HG03565 (cell line): ENCODE measurements around the gene MRPL34.
"Not testable (repeated sequence)": the region's sequence is repeated elsewhere in the genome, so short reads cannot be mapped to it uniquely, and the experiment has no call there.

Experiments
- ATAC-seq: cut with Tn5 transposase; IDR thresholded peaks from one replicate; pipeline ENCODE4 v1.9.1; 2021; ENCODE audit warnings: mild to moderate bottlenecking, moderate library complexity; ENCODE audit not compliant: unreplicated experiment

Gene MRPL34

GRCh38 chr19:17285415-17286135 is 20.1 kb upstream of the MRPL34 start:
- ATAC-seq, result no peak

DNA sequence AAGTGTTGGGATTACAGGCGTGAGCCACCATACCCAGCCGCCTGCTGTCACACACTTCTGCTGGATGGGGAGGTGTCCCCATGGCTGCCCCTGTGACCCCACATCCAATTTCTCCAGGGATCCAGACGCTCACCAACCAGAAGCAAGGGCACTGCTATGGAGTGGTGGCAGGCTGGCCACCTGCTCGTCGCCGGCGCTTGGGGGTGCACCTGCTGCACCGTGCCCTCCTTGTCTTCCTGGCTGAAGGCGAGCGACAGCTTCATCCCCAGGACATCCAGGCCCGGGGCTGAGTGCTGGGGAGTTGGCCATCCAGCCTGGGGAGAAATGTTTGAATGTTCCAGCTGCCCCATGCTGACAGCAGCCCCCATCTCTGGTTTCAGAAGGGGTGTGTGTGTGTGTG is 19.4 kb upstream of the MRPL34 start:
- ATAC-seq, result no peak

- ATAC-seq, result no peak
Measured at GRCh38 chr19:17286752-17287151, 18.9 kb upstream of the MRPL34 start.

DNA sequence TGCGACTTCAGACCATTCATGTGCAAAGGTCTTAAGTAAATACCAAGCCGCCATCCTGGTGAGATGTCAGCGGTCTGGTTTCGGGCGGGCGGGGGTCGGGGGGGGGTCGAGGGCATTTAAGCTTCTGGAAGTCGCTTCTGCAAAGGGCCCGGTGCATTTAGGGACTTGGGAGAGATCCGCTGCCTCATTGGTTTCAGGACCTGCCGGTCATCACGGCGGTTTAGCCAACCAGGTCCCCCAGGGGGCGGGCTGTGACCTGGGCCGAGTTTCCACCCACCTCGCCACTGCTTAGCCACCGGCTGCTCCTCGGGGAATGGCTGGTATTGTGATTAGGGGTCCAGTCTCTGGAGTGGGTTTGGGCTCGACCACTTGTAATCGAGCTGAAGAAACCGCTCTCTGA is 16.2 kb upstream of the MRPL34 start:
- ATAC-seq, result no peak

DNA sequence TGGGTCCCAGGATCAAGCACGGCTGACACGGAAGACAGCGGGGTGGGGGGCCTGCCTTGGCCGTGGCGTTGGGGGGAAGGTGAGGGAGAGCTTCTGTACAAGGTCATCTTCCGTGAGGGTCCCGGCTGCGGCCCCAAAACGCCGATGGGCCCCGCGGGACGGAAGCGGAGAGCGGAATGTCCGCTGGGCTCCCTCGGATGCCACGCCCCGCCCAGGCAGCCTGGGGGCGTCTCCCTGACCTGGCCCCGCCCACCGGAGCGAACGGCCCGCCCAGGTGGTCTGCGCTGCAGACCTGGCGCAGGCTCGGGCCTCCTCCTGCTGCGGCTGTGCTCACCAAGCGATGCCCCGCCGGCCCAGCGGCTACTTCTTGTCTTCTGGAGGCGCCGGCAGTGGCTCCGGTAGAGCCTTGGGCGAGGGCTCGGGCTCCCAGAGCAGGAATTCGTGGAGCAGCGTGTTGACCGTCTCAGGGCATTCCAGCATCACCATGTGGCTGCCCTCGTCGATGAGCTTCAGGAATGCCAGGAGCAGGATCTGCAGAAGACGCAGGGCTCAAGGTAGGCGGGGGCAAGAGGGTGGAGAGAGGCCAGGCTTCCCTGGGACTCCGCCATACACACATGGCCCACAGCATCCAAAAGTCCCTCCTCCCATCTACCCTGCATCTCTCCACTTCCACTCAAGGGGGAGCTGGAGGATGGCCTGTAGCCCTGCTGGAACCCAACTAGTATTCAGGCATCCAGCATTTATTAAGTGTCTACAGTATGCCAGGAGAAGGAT is 13.2 kb upstream of the MRPL34 start:
- no peak for ATAC-seq

DNA sequence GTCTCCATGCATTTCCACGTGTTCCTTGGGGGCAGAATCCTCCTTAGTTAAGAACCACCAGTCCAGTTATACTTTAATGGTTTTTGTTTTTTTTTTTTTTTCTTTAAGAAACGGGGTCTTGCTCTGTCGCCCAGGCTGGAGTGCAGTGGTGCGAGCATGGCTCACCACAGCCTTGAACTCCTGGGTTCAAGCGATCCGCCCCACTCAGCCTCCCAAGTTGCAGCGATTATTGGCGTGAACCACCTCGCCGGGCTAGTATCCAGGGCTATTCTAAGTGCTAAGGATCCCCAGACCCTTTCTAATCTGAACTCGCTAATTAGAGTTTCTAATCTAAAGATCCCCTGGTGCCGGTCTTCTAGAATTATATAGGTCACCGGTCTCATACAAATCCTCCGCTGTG is 12.1 kb upstream of the MRPL34 start:
- ATAC-seq, result no peak

DNA sequence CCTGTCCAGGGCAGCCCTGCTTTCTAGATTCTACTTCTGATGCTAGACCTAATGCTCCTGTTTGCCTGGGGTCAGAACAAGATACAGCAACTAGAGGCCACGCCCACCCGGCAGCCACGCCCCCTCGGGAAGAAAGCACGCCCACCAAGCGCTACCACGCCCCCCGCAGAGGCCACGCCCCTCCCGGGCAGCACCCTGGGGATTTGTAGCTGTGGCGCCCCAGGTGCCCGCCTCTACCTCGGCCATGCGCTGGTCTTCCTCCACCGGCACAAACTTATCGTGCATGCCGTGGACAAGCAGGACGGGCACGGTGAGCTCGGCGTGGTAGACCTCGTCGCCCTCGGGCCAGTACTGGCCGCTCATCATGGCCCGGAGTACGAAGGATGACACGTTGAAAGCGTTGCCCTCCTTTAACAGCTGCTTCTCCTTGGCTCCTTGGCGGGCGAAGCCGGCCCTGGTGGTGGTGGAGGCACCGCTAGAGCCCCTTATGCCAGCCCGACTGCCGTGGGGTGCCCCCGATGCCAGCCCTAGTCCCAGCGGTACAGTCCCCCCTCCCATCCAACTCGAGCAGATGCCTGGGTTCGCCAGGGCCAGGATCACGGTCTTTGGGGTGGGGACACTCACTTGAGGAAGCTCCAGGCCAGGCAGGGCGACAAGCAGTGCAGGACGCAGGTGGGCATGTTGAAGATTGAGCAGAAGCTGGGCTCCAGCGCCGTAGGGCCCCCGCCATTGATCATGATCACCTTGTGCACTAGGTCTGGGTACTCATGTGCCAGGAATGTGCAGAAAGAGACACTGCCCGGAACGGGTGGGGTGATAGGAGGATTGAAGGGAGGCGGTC is 11.4 kb upstream of the MRPL34 start:
- ATAC-seq, result no peak

DNA sequence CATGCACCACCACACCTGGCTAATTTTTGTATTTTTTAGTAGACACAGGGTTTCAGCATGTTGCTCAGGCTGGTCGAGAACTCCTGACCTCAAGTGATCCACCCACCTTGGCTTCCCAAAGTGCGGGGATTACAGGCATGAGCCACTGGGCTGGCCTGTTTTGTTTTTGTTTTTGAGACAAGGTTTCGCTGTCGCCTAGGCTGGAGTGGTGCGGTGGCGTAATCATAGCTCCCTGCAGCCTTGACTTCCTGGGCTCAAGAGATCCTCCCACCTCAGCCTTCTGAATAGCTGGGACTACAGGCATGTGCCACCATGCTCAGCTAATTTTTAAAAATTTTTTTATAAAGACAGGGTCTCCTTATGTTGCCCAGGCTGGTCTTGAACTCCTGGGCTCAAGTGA is 10.1 kb upstream of the MRPL34 start:
- not testable (repeated sequence) for ATAC-seq

DNA sequence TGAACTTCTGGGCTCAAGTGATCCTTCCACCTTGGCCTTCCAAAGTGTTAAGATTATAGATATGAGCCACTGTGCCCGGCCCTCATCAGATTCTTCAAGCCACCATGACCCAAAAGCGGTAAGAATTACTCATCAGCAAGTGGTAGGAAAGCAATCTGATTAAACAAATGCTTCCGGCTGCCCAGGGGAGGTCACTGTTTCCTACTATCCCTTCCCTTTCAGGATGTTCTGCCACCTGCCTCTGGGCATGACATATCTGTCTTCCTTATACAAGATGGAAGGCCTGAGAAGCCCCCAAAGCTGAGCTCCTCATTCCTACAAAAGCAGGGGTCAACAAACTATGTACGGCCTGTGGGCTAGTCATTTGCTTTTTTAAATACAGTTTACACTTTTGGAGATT is 9.4 kb upstream of the MRPL34 start:
- no peak for ATAC-seq

- ATAC-seq, result no peak
Measured at GRCh38 chr19:17296976-17297375, 8.7 kb upstream of the MRPL34 start.

- ATAC-seq, result no peak
Measured at GRCh38 chr19:17300992-17301619, 4.6 kb upstream of the MRPL34 start.

- no peak for ATAC-seq
Measured at GRCh38 chr19:17302391-17303166, 3.1 kb upstream of the MRPL34 start.

GRCh38 chr19:17303167-17303939 is 2.3 kb upstream of the MRPL34 start, which contains the start of gene ABHD8:
Gene ABHD8 (minus strand): TSS chr19:17303425. CDS start chr19:17301616, 1,809 bp downstream.
- ATAC-seq, result peak; percentile 36

DNA sequence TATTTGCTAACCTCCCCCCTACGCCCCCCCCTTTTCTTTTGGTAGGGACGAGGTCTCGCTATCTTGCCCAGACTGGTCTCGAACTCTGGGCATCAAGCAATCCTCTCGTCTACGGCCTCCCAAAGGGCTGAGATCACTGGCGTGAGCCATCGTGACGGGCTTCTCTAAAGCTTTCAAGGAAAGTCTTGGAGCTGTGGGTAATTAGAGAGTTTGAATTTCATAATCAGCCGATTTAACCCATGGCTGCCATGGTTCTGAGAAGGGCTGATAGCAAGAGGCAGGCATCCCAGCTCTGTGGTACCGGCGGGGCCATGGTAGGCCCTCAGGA is 1.8 kb upstream of the MRPL34 start:
- no peak for ATAC-seq

GRCh38 chr19:17304386-17305215 is 1.1 kb upstream of the MRPL34 start:
- ATAC-seq, result no peak

GRCh38 chr19:17305216-17305516 is 506 bp upstream of the MRPL34 start:
- no peak for ATAC-seq

DNA sequence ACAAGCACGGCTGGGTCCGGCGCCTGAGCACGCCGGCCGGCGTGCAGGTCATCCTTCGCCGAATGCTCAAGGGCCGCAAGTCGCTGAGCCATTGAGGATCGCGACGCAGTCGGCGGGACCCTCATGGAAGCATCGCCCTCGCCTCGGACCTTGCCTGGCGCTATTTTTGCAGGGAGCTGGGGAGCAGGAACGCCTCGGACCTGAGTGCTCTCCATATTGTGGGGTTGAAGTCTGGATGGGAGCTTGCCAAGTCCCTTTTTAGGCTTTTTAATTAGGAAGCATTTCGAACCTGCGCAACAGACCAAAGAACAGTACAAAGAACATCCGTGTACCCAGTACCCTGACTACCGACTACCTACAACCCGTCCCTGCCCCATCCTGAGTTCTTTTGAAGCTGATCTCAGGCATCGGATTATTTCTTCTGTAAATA is 628 bp downstream of the MRPL34 start:
- no peak for ATAC-seq

- no peak for ATAC-seq
Measured at GRCh38 chr19:17307876-17308377, 2.3 kb downstream of the MRPL34 start.
